Measurements from ENCODE around the gene RYR1.

DNA sequence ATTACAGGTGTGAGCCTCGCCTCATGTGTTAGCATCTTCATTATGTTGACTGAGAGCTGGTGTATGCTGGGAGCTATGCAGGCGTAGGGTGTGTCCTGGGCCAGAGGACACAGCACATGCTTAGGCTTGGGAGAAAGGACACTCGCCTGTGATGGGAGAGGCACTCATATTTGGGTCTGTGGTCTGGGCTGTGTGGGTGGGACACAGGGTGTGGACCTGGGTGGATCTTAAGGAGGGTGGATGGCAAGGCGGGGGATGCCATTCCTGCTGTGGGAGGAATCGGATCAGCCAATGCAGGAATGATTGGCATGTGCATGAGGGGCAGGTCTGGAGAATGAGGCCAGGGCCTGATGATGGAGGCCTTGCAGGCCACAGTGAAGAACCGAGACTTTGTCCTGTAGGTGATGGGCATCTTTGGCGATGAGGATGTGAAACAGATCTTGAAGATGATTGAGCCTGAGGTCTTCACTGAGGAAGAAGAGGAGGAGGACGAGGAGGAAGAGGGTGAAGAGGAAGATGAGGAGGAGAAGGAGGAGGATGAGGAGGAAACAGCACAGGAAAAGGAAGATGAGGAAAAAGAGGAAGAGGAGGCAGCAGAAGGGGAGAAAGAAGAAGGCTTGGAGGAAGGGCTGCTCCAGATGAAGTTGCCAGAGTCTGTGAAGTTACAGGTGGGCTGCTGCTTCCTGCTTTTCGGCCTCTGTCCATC lies 55.4 kb downstream of the RYR1 start:
- TF ChIP-seq, protein P1, sequence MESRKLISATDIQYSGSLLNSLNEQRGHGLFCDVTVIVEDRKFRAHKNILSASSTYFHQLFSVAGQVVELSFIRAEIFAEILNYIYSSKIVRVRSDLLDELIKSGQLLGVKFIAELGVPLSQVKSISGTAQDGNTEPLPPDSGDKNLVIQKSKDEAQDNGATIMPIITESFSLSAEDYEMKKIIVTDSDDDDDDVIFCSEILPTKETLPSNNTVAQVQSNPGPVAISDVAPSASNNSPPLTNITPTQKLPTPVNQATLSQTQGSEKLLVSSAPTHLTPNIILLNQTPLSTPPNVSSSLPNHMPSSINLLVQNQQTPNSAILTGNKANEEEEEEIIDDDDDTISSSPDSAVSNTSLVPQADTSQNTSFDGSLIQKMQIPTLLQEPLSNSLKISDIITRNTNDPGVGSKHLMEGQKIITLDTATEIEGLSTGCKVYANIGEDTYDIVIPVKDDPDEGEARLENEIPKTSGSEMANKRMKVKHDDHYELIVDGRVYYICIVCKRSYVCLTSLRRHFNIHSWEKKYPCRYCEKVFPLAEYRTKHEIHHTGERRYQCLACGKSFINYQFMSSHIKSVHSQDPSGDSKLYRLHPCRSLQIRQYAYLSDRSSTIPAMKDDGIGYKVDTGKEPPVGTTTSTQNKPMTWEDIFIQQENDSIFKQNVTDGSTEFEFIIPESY (IDR thresholded peaks at IDR 0.05; ENCODE audit: borderline replicate concordance, low read depth), result no peak
- TF ChIP-seq EP300 (IDR thresholded peaks at IDR 0.05; ENCODE audit: borderline replicate concordance in 1 of 2, low read depth in 1 of 2, low read length in 1 of 2) (no peak), POLR2AphosphoS5 (IDR thresholded peaks at IDR 0.05; ENCODE audit: low read depth, low read length) (no peak), TAF1 (IDR thresholded peaks at IDR 0.05; ENCODE audit: borderline replicate concordance, low read depth, low read length) (no peak), NFIC (IDR thresholded peaks at IDR 0.05; ENCODE audit: borderline replicate concordance) (no peak), TEAD4 (IDR thresholded peaks at IDR 0.05; ENCODE audit: borderline replicate concordance, insufficient read depth) (no peak), ELF1 (IDR thresholded peaks at IDR 0.05) (no peak), JUND (IDR thresholded peaks at IDR 0.05) (no peak), EZH2phosphoT487 (IDR thresholded peaks at IDR 0.05; ENCODE audit: borderline replicate concordance, low read depth) (no peak), RCOR1 (IDR thresholded peaks at IDR 0.05; ENCODE audit: low read length) (no peak), SMC3 (IDR thresholded peaks at IDR 0.05; ENCODE audit: low read depth, low read length) (no peak)
- TF ChIP-seq, protein P2, sequence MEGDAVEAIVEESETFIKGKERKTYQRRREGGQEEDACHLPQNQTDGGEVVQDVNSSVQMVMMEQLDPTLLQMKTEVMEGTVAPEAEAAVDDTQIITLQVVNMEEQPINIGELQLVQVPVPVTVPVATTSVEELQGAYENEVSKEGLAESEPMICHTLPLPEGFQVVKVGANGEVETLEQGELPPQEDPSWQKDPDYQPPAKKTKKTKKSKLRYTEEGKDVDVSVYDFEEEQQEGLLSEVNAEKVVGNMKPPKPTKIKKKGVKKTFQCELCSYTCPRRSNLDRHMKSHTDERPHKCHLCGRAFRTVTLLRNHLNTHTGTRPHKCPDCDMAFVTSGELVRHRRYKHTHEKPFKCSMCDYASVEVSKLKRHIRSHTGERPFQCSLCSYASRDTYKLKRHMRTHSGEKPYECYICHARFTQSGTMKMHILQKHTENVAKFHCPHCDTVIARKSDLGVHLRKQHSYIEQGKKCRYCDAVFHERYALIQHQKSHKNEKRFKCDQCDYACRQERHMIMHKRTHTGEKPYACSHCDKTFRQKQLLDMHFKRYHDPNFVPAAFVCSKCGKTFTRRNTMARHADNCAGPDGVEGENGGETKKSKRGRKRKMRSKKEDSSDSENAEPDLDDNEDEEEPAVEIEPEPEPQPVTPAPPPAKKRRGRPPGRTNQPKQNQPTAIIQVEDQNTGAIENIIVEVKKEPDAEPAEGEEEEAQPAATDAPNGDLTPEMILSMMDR (IDR thresholded peaks at IDR 0.05), result no peak
- TF ChIP-seq, protein P3, sequence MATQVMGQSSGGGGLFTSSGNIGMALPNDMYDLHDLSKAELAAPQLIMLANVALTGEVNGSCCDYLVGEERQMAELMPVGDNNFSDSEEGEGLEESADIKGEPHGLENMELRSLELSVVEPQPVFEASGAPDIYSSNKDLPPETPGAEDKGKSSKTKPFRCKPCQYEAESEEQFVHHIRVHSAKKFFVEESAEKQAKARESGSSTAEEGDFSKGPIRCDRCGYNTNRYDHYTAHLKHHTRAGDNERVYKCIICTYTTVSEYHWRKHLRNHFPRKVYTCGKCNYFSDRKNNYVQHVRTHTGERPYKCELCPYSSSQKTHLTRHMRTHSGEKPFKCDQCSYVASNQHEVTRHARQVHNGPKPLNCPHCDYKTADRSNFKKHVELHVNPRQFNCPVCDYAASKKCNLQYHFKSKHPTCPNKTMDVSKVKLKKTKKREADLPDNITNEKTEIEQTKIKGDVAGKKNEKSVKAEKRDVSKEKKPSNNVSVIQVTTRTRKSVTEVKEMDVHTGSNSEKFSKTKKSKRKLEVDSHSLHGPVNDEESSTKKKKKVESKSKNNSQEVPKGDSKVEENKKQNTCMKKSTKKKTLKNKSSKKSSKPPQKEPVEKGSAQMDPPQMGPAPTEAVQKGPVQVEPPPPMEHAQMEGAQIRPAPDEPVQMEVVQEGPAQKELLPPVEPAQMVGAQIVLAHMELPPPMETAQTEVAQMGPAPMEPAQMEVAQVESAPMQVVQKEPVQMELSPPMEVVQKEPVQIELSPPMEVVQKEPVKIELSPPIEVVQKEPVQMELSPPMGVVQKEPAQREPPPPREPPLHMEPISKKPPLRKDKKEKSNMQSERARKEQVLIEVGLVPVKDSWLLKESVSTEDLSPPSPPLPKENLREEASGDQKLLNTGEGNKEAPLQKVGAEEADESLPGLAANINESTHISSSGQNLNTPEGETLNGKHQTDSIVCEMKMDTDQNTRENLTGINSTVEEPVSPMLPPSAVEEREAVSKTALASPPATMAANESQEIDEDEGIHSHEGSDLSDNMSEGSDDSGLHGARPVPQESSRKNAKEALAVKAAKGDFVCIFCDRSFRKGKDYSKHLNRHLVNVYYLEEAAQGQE (IDR thresholded peaks at IDR 0.05; ENCODE audit: low read depth, low read length), result no peak
- TF ChIP-seq, protein P4, sequence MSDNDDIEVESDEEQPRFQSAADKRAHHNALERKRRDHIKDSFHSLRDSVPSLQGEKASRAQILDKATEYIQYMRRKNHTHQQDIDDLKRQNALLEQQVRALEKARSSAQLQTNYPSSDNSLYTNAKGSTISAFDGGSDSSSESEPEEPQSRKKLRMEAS (IDR thresholded peaks at IDR 0.05; ENCODE audit: low read depth), result no peak

All from SK-N-SH (cell line).